Astrocyte (in vitro differentiated cells and primary cell): Measurements from ENCODE around the gene SLC36A1.
A peak's percentile ranks its signal among the peaks of the same experiment; 100 is the strongest.

ENCODE experiments used
- EZH2 ChIP-seq: IDR thresholded peaks from 2 replicates; pipeline ENCODE4 v1.6.1; 2012; ENCODE audit warnings: mild to moderate bottlenecking, low read length, inconsistent platforms; ENCODE audit not compliant: insufficient read depth
- TF ChIP-seq, protein P1 (sequence below): IDR thresholded peaks from 2 replicates; pipeline ENCODE4 v1.5.1; 2011; ENCODE audit warnings: low read depth, mild to moderate bottlenecking, inconsistent platforms, low read length, moderate library complexity; ENCODE audit not compliant: insufficient read depth

DNA sequence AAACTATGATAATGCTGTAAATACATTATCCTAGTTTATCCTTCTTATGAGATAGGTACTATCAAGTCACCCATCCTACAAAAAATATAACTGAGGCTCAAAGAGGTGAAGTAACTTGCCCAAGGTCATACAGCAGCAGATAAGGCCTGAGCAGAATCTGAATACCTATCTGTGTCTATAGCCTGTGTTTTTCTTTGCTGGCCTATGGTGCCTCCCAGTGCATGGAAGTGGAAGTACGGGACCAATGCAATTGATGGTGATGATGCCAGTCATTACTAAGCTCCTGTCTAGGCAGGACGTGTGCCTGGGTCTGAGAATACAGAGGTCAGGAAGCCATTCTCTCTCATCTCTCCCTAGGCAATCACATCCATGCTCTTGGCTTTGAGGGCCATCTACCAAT lies 75.9 kb downstream of the SLC36A1 start:
- TF ChIP-seq, protein P1, sequence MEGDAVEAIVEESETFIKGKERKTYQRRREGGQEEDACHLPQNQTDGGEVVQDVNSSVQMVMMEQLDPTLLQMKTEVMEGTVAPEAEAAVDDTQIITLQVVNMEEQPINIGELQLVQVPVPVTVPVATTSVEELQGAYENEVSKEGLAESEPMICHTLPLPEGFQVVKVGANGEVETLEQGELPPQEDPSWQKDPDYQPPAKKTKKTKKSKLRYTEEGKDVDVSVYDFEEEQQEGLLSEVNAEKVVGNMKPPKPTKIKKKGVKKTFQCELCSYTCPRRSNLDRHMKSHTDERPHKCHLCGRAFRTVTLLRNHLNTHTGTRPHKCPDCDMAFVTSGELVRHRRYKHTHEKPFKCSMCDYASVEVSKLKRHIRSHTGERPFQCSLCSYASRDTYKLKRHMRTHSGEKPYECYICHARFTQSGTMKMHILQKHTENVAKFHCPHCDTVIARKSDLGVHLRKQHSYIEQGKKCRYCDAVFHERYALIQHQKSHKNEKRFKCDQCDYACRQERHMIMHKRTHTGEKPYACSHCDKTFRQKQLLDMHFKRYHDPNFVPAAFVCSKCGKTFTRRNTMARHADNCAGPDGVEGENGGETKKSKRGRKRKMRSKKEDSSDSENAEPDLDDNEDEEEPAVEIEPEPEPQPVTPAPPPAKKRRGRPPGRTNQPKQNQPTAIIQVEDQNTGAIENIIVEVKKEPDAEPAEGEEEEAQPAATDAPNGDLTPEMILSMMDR, result peak; percentile 62
- no peak for TF ChIP-seq EZH2
